B cell (primary cell): ENCODE results near the gene GGA3. TPM values are rescaled to one million over a fixed set of nuclear protein-coding genes. Genes with fewer than 3 reads are reported as not detected.

Source experiments
- ATAC-seq: fragments of 200-7000 bp; cut with Tn5 transposase; one replicate; pipeline ENCODE4 v1.10.0; 2021; ENCODE audit warnings: low read depth, mild to moderate bottlenecking, moderate number of reproducible peaks, moderate library complexity
- CTCF ChIA-PET: fragments of 350-600 bp; sonication (Branson Sonifier 250); formaldehyde crosslinking; loops from one replicate; lab custom pipeline; 2021; ENCODE audit warnings: antibody characterized with exemption, inconsistent platforms; lab: Charles Lee
- POLR2A ChIA-PET: fragments of 350-600 bp; sonication (Branson Sonifier 250); formaldehyde crosslinking; loops from one replicate; lab custom pipeline; 2021; ENCODE audit warnings: antibody characterized with exemption; lab: Charles Lee
- DNase-seq: peaks from one replicate; pipeline ENCODE4 v3.0.0; 2013
- H2AFZ ChIP-seq: 2 replicates; pipeline ENCODE4 v1.6.1; 2012; ENCODE audit warnings: mild to moderate bottlenecking, low read depth, low read length; ENCODE audit not compliant: insufficient read depth, poor library complexity, severe bottlenecking
- H3K27ac ChIP-seq, 2 donors: 1 replicate in 1 of 2; 2 replicates in 1 of 2; pipeline ENCODE4 v1.5.1; 2012 to 2013; ENCODE audit warnings: low read length in 2 of 2, mild to moderate bottlenecking in 2 of 2, moderate library complexity in 1 of 2
- H3K27me3 ChIP-seq, 4 experiments: fragments of 200-600 bp in 1 of 4; sonication (generic) in 1 of 4; replicated peaks in 1 of 4; 1 replicate in 2 of 4; 2 replicates in 2 of 4; pipeline versions ENCODE4 v1.6.1 to v1.7.0; 2013 to 2016; ENCODE audit warnings: low read length in 3 of 4, mild to moderate bottlenecking in 2 of 4, mixed read lengths in 1 of 4, moderate library complexity in 1 of 4; ENCODE audit not compliant: insufficient read depth in 4 of 4, control insufficient read depth in 3 of 4; ENCODE audit errors: control extremely low read depth in 1 of 4
- H3K36me3 ChIP-seq, 2 experiments: replicated peaks in 1 of 2; 1 replicate in 1 of 2; 2 replicates in 1 of 2; pipeline versions ENCODE4 v1.6.1 to v1.7.1; 2013; ENCODE audit warnings: low read length in 1 of 2; ENCODE audit not compliant: insufficient read depth in 2 of 2, control insufficient read depth in 1 of 2; ENCODE audit errors: control extremely low read depth in 1 of 2, extremely low read depth in 1 of 2
- H3K4me1 ChIP-seq, 2 donors: fragments of 200-600 bp in 1 of 2; sonication (generic) in 1 of 2; 1 replicate in 1 of 2; 2 replicates in 1 of 2; pipeline versions ENCODE4 v1.5.1 to v1.6.1; 2013 to 2017; ENCODE audit warnings: low read length in 2 of 2; ENCODE audit not compliant: control insufficient read depth in 2 of 2, insufficient read depth in 2 of 2
- H3K4me2 ChIP-seq: replicated peaks from 2 replicates; pipeline ENCODE3; 2012; ENCODE audit warnings: mild to moderate bottlenecking, low read depth, low read length; ENCODE audit not compliant: poor library complexity, severe bottlenecking
- H3K4me3 ChIP-seq, 5 experiments: fragments of 200-600 bp in 1 of 5; sonication (generic) in 1 of 5; 1 replicate in 3 of 5; 2 replicates in 2 of 5; pipeline versions ENCODE4 v1.5.1 to v1.7.0; 2011 to 2016; ENCODE audit warnings: low read length in 4 of 5, mild to moderate bottlenecking in 4 of 5, low read depth in 2 of 5, control low read depth in 1 of 5, moderate library complexity in 1 of 5; ENCODE audit not compliant: insufficient read depth in 1 of 5; ENCODE audit errors: control extremely low read depth in 1 of 5, extremely low read depth in 1 of 5
- H3K79me2 ChIP-seq: fragments of 200-600 bp; sonication (generic); one replicate; pipeline ENCODE4 v1.6.0; 2016; ENCODE audit warnings: low read length; ENCODE audit not compliant: control insufficient read depth, insufficient read depth
- H3K9ac ChIP-seq: fragments of 200-600 bp; sonication (generic); 2 replicates; pipeline ENCODE4 v1.6.1; 2017; ENCODE audit warnings: mild to moderate bottlenecking, low read length, moderate library complexity
- H3K9me3 ChIP-seq, 3 donors: one replicate each; pipeline versions ENCODE4 v1.6.1 to v1.7.1; 2013; ENCODE audit warnings: low read length in 2 of 3; ENCODE audit not compliant: control insufficient read depth in 2 of 3, insufficient read depth in 1 of 3; ENCODE audit errors: control extremely low read depth in 1 of 3
- H4K20me1 ChIP-seq: 2 replicates; pipeline ENCODE4 v1.6.0; 2012; ENCODE audit warnings: mild to moderate bottlenecking, low read length; ENCODE audit not compliant: insufficient read depth, control insufficient read depth, poor library complexity, severe bottlenecking
- H3K27ac Mint-ChIP-seq: one replicate; pipeline ENCODE4 v1.8.0; 2021; ENCODE audit warnings: mixed read lengths
- H3K27me3 Mint-ChIP-seq: one replicate; pipeline ENCODE4 v1.8.0; 2021; ENCODE audit warnings: mixed read lengths
- H3K4me1 Mint-ChIP-seq: one replicate; pipeline ENCODE4 v1.8.0; 2021; ENCODE audit warnings: mixed read lengths
- H3K4me3 Mint-ChIP-seq: one replicate; pipeline ENCODE4 v1.8.0; 2021; ENCODE audit warnings: mixed read lengths
- H3K9me3 Mint-ChIP-seq: one replicate; pipeline ENCODE4 v1.8.0; 2022; ENCODE audit warnings: mixed read lengths; ENCODE audit not compliant: insufficient read depth
- EZH2 ChIP-seq: IDR thresholded peaks from 2 replicates; pipeline ENCODE4 v1.6.1; 2012; ENCODE audit warnings: borderline replicate concordance, low read depth, mild to moderate bottlenecking, moderate library complexity, low read length; ENCODE audit not compliant: insufficient read depth, poor library complexity, severe bottlenecking
- whole genome bisulfite sequencing: methylation state at CpG from one replicate; pipeline ENCODE4 v1.1.5; 2013; ENCODE audit warnings: missing lambda C conversion rate; ENCODE audit not compliant: insufficient coverage; 5-methylcytosine and 5-hydroxymethylcytosine counted together
- intact Hi-C: fragments of 100-400 bp; cut with micrococcal nuclease; formaldehyde crosslinking; loops from one replicate; pipeline ENCODE4 v1.10.0; 2022
- polyA plus RNA-seq: library from polyadenylated mRNA; depleted of rRNA; stranded (reverse); fragments of >200 nt; gene quantifications from 2 replicates; pipeline ENCODE4 v1.2.3, GENCODE V29; 2012
- total RNA-seq, 2 donors: library from RNA; stranded (reverse); fragments of 120-200 nt in 1 of 2; gene quantifications; 1 replicate in 1 of 2; 2 replicates in 1 of 2; pipeline versions ENCODE4 v1.2.3 to v1.2.4, GENCODE V29; 2013 to 2022
- TF ChIP-seq, protein P1 (sequence below): fragments of 200-600 bp; IDR thresholded peaks from one replicate; pipeline ENCODE4 v1.8.0; 2022; ENCODE audit warnings: antibody characterized with exemption, mild to moderate bottlenecking

GGA3 gene
- total and polyA plus RNA-seq, 2 donors (not counting 1 experiment from before 2014, with no cell fraction given) = 109 to 135 TPM

DNA sequence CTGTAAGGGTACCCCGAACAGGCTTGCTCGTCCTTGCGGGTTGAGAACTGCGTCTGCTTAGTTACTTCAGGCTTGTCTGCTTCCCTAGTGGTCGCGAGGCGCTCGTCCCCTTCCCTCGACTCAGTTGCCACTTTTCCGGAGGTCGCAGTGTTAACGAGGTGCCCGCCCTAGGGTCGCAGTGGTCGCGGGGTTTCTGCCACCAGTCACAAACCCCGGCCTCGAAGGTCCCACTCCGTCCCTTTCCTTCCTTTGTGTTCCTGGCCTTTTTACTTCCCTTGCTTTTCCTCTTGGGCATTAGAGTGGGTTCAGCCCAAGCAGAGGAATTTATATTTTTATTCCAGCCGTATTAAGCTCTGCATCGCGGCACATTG, 55.6 kb downstream of the GGA3 start:
- H3K36me3 ChIP-seq = peaks cover 0 to 9% of the 10 kb centered on the region in 2 experiments
- peaks cover 6% of the 10 kb centered on the region for H4K20me1 ChIP-seq
- WGBS = under 1% methylated on average over 22 of the region's 22 CpGs
- no peaks in the 10 kb centered on the region for H3K9me3 Mint-ChIP-seq
- ATAC-seq (no peak), DNase-seq (no peak)
- peak overlapping the region; percentile 97 for H3K9ac ChIP-seq
- intact Hi-C loops = loop anchor here (1.0 to 10.0 kb wide), 5 partner anchors 22 to 200 kb away; partner anchors contain the start of genes ATP5PD, GRB2, JPT1 and KCTD2
- H3K27ac Mint-ChIP-seq = peak overlapping the region; percentile 100
- peak overlapping the region; percentile 99 for H2AFZ ChIP-seq
- peak overlapping the region; percentile 67 to 98 (median 92) for H3K4me3 ChIP-seq
- no peaks in the 10 kb centered on the region for H3K27me3 Mint-ChIP-seq
- no peaks in the 10 kb centered on the region for H3K9me3 ChIP-seq
- no peak for TF ChIP-seq EZH2
- TF ChIP-seq, protein P1, sequence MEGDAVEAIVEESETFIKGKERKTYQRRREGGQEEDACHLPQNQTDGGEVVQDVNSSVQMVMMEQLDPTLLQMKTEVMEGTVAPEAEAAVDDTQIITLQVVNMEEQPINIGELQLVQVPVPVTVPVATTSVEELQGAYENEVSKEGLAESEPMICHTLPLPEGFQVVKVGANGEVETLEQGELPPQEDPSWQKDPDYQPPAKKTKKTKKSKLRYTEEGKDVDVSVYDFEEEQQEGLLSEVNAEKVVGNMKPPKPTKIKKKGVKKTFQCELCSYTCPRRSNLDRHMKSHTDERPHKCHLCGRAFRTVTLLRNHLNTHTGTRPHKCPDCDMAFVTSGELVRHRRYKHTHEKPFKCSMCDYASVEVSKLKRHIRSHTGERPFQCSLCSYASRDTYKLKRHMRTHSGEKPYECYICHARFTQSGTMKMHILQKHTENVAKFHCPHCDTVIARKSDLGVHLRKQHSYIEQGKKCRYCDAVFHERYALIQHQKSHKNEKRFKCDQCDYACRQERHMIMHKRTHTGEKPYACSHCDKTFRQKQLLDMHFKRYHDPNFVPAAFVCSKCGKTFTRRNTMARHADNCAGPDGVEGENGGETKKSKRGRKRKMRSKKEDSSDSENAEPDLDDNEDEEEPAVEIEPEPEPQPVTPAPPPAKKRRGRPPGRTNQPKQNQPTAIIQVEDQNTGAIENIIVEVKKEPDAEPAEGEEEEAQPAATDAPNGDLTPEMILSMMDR = no peak
- CTCF ChIA-PET = interaction anchor here (0.8 to 8.7 kb wide), 12 partner anchors 23 to 249 kb away, joined by 3 to 249 read pairs (median 3); partner anchors contain the start of genes ARMC7, MIF4GD and SUMO2
- H3K4me2 ChIP-seq = peak overlapping the region; percentile 89
- H3K27ac ChIP-seq = peak overlapping the region; percentile 83 to 85
- H3K4me3 Mint-ChIP-seq = peak overlapping the region; percentile 99
- peaks cover 9 to 21% of the 10 kb centered on the region in 2 donors for H3K4me1 ChIP-seq
- H3K79me2 ChIP-seq = peaks cover 41% of the 10 kb centered on the region
- H3K4me1 Mint-ChIP-seq = peaks cover 26% of the 10 kb centered on the region
- H3K27me3 ChIP-seq = no peaks in the 10 kb centered on the region
- POLR2A ChIA-PET = interaction anchor here (1.2 to 1.4 kb wide), 3 partner anchors 65 to 159 kb away, joined by 3 to 4 read pairs (median 3); partner anchors contain the start of genes ARMC7, ATP5PD, KCTD2 and MIF4GD
